ENCODE results near the gene MYPOP. TPM values are rescaled to one million over a fixed set of nuclear protein-coding genes. Genes with fewer than 3 reads are reported as not detected.

The MYPOP gene
- total RNA-seq, 1 experiment from 2014 or later: 9.0 TPM

GRCh38 chr19:45899253-45899652 lies 3.2 kb downstream of the MYPOP start:
- Mint-ChIP-seq H3K4me3 (no peak overlapping the region), H3K4me1 (peaks cover 7 to 10% of the 10 kb centered on the region in 2 experiments), H3K36me3 (ENCODE audit: insufficient read depth in 1 of 3, low read depth in 3 of 3) (peaks cover 16 to 33% (median 29%) of the 10 kb centered on the region in 3 experiments), H3K27me3 (ENCODE audit: low read depth) (peaks cover 17% of the 10 kb centered on the region), H3K9me3 (no peaks in the 10 kb centered on the region), H3K27ac (no peak overlapping the region)
- Histone ChIP-seq H3K27ac (ENCODE audit: insufficient read length, low read depth, low read length) (no peak overlapping the region), H4K5ac (ENCODE audit: insufficient read length, low read depth, low read length) (no peak overlapping the region), H3K9me3 (ENCODE audit: control insufficient read depth, low read depth, low read length) (no peaks in the 10 kb centered on the region), H3K4me1 (ENCODE audit: insufficient read depth, low read length) (no peaks in the 10 kb centered on the region), H2BK120ac (ENCODE audit: low read depth, low read length, poor library complexity, severe bottlenecking) (no peak overlapping the region), H3K27me3 (ENCODE audit: insufficient read depth, low read length) (peaks cover 4% of the 10 kb centered on the region; the same call in 1 of the 2 replicates), H3K56ac (ENCODE audit: insufficient read length, low read depth, low read length) (no peak overlapping the region), H3K18ac (ENCODE audit: insufficient read length, low read depth, low read length) (no peak overlapping the region), H4K20me1 (ENCODE audit: control insufficient read depth, insufficient read depth, insufficient read length) (no peaks in the 10 kb centered on the region), H2BK20ac (ENCODE audit: low read depth, low read length, poor library complexity, severe bottlenecking) (no peak overlapping the region), H3K9ac (ENCODE audit: extremely low read depth, insufficient read length, low read length) (no peak overlapping the region), H3K14ac (ENCODE audit: insufficient read depth, low read length) (no peak overlapping the region), H3K23me2 (ENCODE audit: insufficient read length, low read depth, low read length, poor library complexity, severe bottlenecking) (peaks cover 15% of the 10 kb centered on the region), H2BK15ac (ENCODE audit: low read depth, low read length) (no peak overlapping the region), H2BK12ac (ENCODE audit: insufficient read length, low read depth, low read length) (no peak overlapping the region), H2AK5ac (ENCODE audit: insufficient read length, low read length) (no peak overlapping the region), H2AFZ (ENCODE audit: low read length) (no peak overlapping the region), H3K4me2 (ENCODE audit: insufficient read depth, insufficient read length, low read length) (no peak overlapping the region), H4K91ac (ENCODE audit: insufficient read length, low read depth, low read length) (no peak overlapping the region), H2BK5ac (ENCODE audit: insufficient read length, low read length) (no peak overlapping the region), H3K79me1 (ENCODE audit: insufficient read depth, low read depth, low read length, poor library complexity, severe bottlenecking) (no peaks in the 10 kb centered on the region), H3K79me2 (ENCODE audit: insufficient read depth, low read length) (no peaks in the 10 kb centered on the region), H3K23ac (ENCODE audit: insufficient read length, low read depth, low read length) (no peak overlapping the region), H3K4ac (ENCODE audit: low read depth, low read length) (no peak overlapping the region), H4K8ac (replicated peaks; ENCODE audit: insufficient read length, low read depth, low read length) (no peak overlapping the region), H3T11ph (ENCODE audit: low read length) (no peak overlapping the region)
- DNase-seq: no peak
- no peak for TF ChIP-seq CTCF (conservative IDR thresholded peaks at IDR 0.05)
- WGBS (ENCODE audit: extremely low coverage, insufficient read length, low lambda C conversion rate): no CpG with 5 or more reads among the region's 7 CpGs
